Forelimb muscle (tissue), 1 donor: ENCODE results near the gene TFAP2A. TPM values are rescaled to one million over a fixed set of nuclear protein-coding genes. Genes with fewer than 3 reads are reported as not detected.

Experiments used
- polyA plus RNA-seq: library from polyadenylated mRNA; unstranded; fragments of 120-200 nt; gene quantifications from one replicate; pipeline ENCODE4 v1.2.1, GENCODE V29; 2013; ENCODE audit not compliant: insufficient read length

TFAP2A gene
- polyA plus RNA-seq, 1 donor, result 0.43 TPM

Other genes with a start within 250 kb of the TFAP2A start
- 2.9 TPM for gene GCNT2, start 106.3 kb upstream of the TFAP2A start, polyA plus RNA-seq